Activated T-cell treated with anti-CD3 and anti-CD28 coated beads, Interleukin-2, amount 50 U/mL, for 4 hours (primary cell): ENCODE results near the gene G6PC3. TPM values are rescaled to one million over a fixed set of nuclear protein-coding genes. Genes with fewer than 3 reads are reported as not detected.

Experiments used
- ATAC-seq, 2 donors: fragments of 200-7000 bp; cut with Tn5 transposase; one replicate each; pipeline ENCODE4 v1.10.0; 2021
- DNase-seq: peaks from one replicate; pipeline ENCODE4 v3.0.0-alpha.2; 2020
- H3K27me3 Mint-ChIP-seq: one replicate; pipeline ENCODE4 v1.8.0; 2021; ENCODE audit warnings: low read depth, mixed read lengths
- H3K36me3 Mint-ChIP-seq: one replicate; pipeline ENCODE4 v1.8.0; 2022; ENCODE audit warnings: mixed read lengths; ENCODE audit not compliant: insufficient read depth
- H3K4me1 Mint-ChIP-seq: one replicate; pipeline ENCODE4 v1.8.0; 2021; ENCODE audit warnings: low read depth, mixed read lengths
- H3K4me3 Mint-ChIP-seq: one replicate; pipeline ENCODE4 v1.8.0; 2021; ENCODE audit warnings: mild to moderate bottlenecking, moderate library complexity, mixed read lengths
- H3K9me3 Mint-ChIP-seq: one replicate; pipeline ENCODE4 v1.8.0; 2021; ENCODE audit warnings: mixed read lengths
- total RNA-seq, 3 donors: library from RNA; stranded (reverse); gene quantifications; one replicate each; pipeline ENCODE4 v1.2.1, GENCODE V29; 2021

Gene G6PC3
- total RNA-seq, 3 donors from 2014 or later, result 24.7 to 28.4 (median 24.9) TPM

GRCh38 chr17:44084131-44084538 is 13.6 kb downstream of the G6PC3 start:
- H3K4me3 Mint-ChIP-seq, result no peak overlapping the region

GRCh38 chr17:44084921-44085320 is 14.4 kb downstream of the G6PC3 start:
- Mint-ChIP-seq H3K36me3 (peaks cover 19% of the 10 kb centered on the region), H3K9me3 (no peaks in the 10 kb centered on the region), H3K27me3 (no peaks in the 10 kb centered on the region), H3K4me1 (peaks cover 19% of the 10 kb centered on the region), H3K4me3 (no peak overlapping the region)
- no peak for DNase-seq
- ATAC-seq, result no peak

More at GRCh38 chr17:44084131-44084538, 13.6 kb downstream of the G6PC3 start:
- peak in 1 of 2 donors; percentile 29 for ATAC-seq
- DNase-seq, result peak; percentile 15
- Mint-ChIP-seq H3K36me3 (peaks cover 22% of the 10 kb centered on the region), H3K4me1 (peaks cover 19% of the 10 kb centered on the region), H3K9me3 (no peaks in the 10 kb centered on the region), H3K27me3 (no peaks in the 10 kb centered on the region)

- Mint-ChIP-seq H3K36me3 (peaks cover 15% of the 10 kb centered on the region), H3K9me3 (no peaks in the 10 kb centered on the region), H3K4me1 (peaks cover 19% of the 10 kb centered on the region), H3K27me3 (no peaks in the 10 kb centered on the region), H3K4me3 (no peak overlapping the region)
- ATAC-seq, result no peak
- no peak for DNase-seq
Measured at GRCh38 chr17:44085908-44086307, 15.4 kb downstream of the G6PC3 start.

- H3K27me3 Mint-ChIP-seq, result no peaks in the 10 kb centered on the region
- H3K4me3 Mint-ChIP-seq, result no peak overlapping the region
- DNase-seq (peak; percentile 64), ATAC-seq (peak; percentile 93 to 94)
- no peaks in the 10 kb centered on the region for H3K9me3 Mint-ChIP-seq
- peaks cover 19% of the 10 kb centered on the region for H3K36me3 Mint-ChIP-seq
- H3K4me1 Mint-ChIP-seq, result peaks cover 19% of the 10 kb centered on the region
Measured at GRCh38 chr17:44086364-44087311, 16.1 kb downstream of the G6PC3 start.

- no peaks in the 10 kb centered on the region for H3K9me3 Mint-ChIP-seq
- H3K36me3 Mint-ChIP-seq, result peaks cover 21% of the 10 kb centered on the region
- DNase-seq (no peak), ATAC-seq (no peak)
- H3K4me3 Mint-ChIP-seq, result no peak overlapping the region
- peaks cover 19% of the 10 kb centered on the region for H3K4me1 Mint-ChIP-seq
- H3K27me3 Mint-ChIP-seq, result no peaks in the 10 kb centered on the region
Measured at GRCh38 chr17:44087319-44087718, 16.8 kb downstream of the G6PC3 start.

- H3K9me3 Mint-ChIP-seq, result no peaks in the 10 kb centered on the region
- no peaks in the 10 kb centered on the region for H3K27me3 Mint-ChIP-seq
- DNase-seq (no peak), ATAC-seq (no peak)
- H3K4me3 Mint-ChIP-seq, result no peak overlapping the region
- H3K36me3 Mint-ChIP-seq, result peaks cover 21% of the 10 kb centered on the region
- peaks cover 19% of the 10 kb centered on the region for H3K4me1 Mint-ChIP-seq
Measured at GRCh38 chr17:44088254-44088653, 17.7 kb downstream of the G6PC3 start.

- H3K36me3 Mint-ChIP-seq, result peaks cover 14% of the 10 kb centered on the region
- DNase-seq (no peak), ATAC-seq (no peak)
- no peaks in the 10 kb centered on the region for H3K27me3 Mint-ChIP-seq
- H3K4me1 Mint-ChIP-seq, result peaks cover 19% of the 10 kb centered on the region
- no peaks in the 10 kb centered on the region for H3K9me3 Mint-ChIP-seq
- no peak overlapping the region for H3K4me3 Mint-ChIP-seq
Measured at GRCh38 chr17:44091200-44091997, 20.9 kb downstream of the G6PC3 start.

GRCh38 chr17:44092051-44092450 is 21.5 kb downstream of the G6PC3 start:
- ATAC-seq, result no peak
- peaks cover 14% of the 10 kb centered on the region for H3K4me1 Mint-ChIP-seq
- H3K9me3 Mint-ChIP-seq, result no peaks in the 10 kb centered on the region
- H3K27me3 Mint-ChIP-seq, result no peaks in the 10 kb centered on the region
- no peak overlapping the region for H3K4me3 Mint-ChIP-seq
- H3K36me3 Mint-ChIP-seq, result peaks cover 14% of the 10 kb centered on the region
- no peak for DNase-seq

GRCh38 chr17:44093231-44093900 is 22.8 kb downstream of the G6PC3 start:
- no peaks in the 10 kb centered on the region for H3K9me3 Mint-ChIP-seq

GRCh38 chr17:44094701-44095387 is 24.3 kb downstream of the G6PC3 start:
- Mint-ChIP-seq H3K36me3 (peaks cover 7% of the 10 kb centered on the region), H3K9me3 (no peaks in the 10 kb centered on the region), H3K27me3 (no peaks in the 10 kb centered on the region), H3K4me1 (peaks cover 8% of the 10 kb centered on the region), H3K4me3 (no peak overlapping the region)
- no peak for DNase-seq
- ATAC-seq, result no peak

More at GRCh38 chr17:44093231-44093900, 22.8 kb downstream of the G6PC3 start:
- Mint-ChIP-seq H3K4me3 (no peak overlapping the region), H3K4me1 (peaks cover 11% of the 10 kb centered on the region), H3K27me3 (no peaks in the 10 kb centered on the region), H3K36me3 (peaks cover 13% of the 10 kb centered on the region)
- no peak for DNase-seq
- no peak for ATAC-seq

GRCh38 chr17:44095388-44095646 is 24.8 kb downstream of the G6PC3 start:
- Mint-ChIP-seq H3K4me1 (peaks cover 8% of the 10 kb centered on the region), H3K27me3 (no peaks in the 10 kb centered on the region), H3K9me3 (no peaks in the 10 kb centered on the region), H3K4me3 (no peak overlapping the region), H3K36me3 (peaks cover 7% of the 10 kb centered on the region)
- no peak for ATAC-seq
- DNase-seq, result no peak

- Mint-ChIP-seq H3K27me3 (no peaks in the 10 kb centered on the region), H3K4me3 (no peak overlapping the region), H3K4me1 (peaks cover 8% of the 10 kb centered on the region), H3K9me3 (no peaks in the 10 kb centered on the region), H3K36me3 (peaks cover 7% of the 10 kb centered on the region)
- ATAC-seq (peak in 1 of 2 donors; percentile 10), DNase-seq (no peak)
Measured at GRCh38 chr17:44095647-44096496, 25.3 kb downstream of the G6PC3 start.
